ENCODE results near the gene TBC1D12.

Gene TBC1D12

DNA sequence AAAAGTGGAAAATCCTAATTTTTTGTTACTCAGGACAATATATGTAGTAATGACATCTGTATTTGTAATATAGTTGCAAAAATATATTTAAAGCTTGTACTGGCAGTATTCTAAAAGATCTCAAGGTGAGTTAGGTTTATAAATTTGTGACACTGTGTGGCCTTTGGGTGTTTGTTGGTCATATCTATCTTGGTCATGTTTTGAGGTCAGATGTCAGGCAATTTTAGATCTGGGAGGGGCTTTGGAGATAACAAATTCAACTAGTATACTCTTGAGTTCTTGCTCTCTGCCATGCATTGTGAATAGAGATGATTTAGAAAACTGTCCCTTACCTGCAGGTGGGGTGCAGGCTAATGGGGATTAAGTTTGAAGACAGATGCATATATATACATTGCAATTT is 3.1 kb downstream of the TBC1D12 start:
- no peak for TF ChIP-seq TAF1 (IDR thresholded peaks at IDR 0.05; ENCODE audit: borderline replicate concordance, insufficient read depth, low read length)
- TF ChIP-seq POLR2AphosphoS5 (IDR thresholded peaks at IDR 0.05; ENCODE audit: low read depth, low read length), result no peak
- TF ChIP-seq, protein P1, sequence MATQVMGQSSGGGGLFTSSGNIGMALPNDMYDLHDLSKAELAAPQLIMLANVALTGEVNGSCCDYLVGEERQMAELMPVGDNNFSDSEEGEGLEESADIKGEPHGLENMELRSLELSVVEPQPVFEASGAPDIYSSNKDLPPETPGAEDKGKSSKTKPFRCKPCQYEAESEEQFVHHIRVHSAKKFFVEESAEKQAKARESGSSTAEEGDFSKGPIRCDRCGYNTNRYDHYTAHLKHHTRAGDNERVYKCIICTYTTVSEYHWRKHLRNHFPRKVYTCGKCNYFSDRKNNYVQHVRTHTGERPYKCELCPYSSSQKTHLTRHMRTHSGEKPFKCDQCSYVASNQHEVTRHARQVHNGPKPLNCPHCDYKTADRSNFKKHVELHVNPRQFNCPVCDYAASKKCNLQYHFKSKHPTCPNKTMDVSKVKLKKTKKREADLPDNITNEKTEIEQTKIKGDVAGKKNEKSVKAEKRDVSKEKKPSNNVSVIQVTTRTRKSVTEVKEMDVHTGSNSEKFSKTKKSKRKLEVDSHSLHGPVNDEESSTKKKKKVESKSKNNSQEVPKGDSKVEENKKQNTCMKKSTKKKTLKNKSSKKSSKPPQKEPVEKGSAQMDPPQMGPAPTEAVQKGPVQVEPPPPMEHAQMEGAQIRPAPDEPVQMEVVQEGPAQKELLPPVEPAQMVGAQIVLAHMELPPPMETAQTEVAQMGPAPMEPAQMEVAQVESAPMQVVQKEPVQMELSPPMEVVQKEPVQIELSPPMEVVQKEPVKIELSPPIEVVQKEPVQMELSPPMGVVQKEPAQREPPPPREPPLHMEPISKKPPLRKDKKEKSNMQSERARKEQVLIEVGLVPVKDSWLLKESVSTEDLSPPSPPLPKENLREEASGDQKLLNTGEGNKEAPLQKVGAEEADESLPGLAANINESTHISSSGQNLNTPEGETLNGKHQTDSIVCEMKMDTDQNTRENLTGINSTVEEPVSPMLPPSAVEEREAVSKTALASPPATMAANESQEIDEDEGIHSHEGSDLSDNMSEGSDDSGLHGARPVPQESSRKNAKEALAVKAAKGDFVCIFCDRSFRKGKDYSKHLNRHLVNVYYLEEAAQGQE (IDR thresholded peaks at IDR 0.05; ENCODE audit: insufficient read depth in 1 of 2, low read depth in 2 of 2, low read length in 2 of 2), result no peak
- no peak for TF ChIP-seq FOXP2 (optimal IDR thresholded peaks at IDR 0.05; ENCODE audit: borderline replicate concordance, extremely low read depth, extremely low read length, insufficient read depth)
- TF ChIP-seq SIN3A (IDR thresholded peaks at IDR 0.05; ENCODE audit: borderline replicate concordance, insufficient read depth, low read length), result no peak

DNA sequence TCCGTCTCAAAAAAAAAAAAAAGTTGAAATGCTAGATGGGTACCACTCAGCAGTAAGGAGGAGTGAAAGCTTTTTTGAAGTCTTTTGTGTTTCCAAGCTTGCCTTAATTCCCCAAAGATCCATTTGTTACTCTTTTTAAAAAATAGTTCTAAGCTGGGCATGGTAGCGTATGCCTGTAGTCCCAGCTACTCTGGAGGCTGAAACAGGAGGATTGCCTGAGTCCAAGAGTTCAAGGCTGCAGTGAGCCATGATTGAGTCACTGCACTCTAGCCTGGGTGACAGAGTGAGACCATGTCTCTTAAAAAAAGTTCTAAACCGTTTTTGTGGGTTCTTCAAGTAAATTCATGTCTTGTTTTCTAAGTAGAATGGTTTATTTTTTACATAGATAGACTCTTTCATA is 5.3 kb downstream of the TBC1D12 start:
- TF ChIP-seq FOXP2 (optimal IDR thresholded peaks at IDR 0.05; ENCODE audit: borderline replicate concordance, extremely low read depth, extremely low read length, insufficient read depth) (no peak), POLR2AphosphoS5 (IDR thresholded peaks at IDR 0.05; ENCODE audit: low read depth, low read length) (no peak)

DNA sequence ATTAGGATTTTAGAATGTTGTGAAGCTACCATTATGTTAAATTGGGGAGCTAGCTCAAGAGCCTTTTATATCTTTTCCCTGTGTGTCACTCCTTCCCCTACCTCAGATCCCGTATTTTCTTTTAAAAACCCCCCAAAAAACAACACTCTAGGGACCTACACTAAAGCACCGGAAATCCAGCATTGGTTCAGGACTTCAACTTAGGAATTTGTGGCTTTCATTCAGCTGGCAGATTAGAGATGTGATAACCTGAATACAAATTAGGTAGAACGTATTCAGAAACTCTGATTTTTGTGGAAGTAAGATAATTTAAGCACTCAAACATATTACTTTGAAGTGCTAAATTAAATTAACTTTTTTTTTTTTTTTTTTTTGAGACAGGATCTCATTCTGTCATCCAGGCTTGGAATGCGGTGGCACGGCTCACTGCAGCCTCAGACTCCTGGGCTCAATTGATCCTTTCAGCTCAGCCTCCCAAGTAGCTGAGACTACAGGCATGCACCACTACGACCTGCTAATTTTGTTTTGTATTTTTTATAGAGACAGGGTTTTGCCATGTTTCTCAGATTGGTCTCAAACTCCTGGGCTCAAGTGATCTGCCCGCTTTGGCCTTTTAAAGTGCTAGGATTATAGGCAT is 6.8 kb downstream of the TBC1D12 start:
- TF ChIP-seq FOXP2 (optimal IDR thresholded peaks at IDR 0.05; ENCODE audit: borderline replicate concordance, extremely low read depth, extremely low read length, insufficient read depth) (no peak), TAF1 (IDR thresholded peaks at IDR 0.05; ENCODE audit: borderline replicate concordance, insufficient read depth, low read length) (no peak), SIN3A (IDR thresholded peaks at IDR 0.05; ENCODE audit: borderline replicate concordance, insufficient read depth, low read length) (no peak), POLR2AphosphoS5 (IDR thresholded peaks at IDR 0.05; ENCODE audit: low read depth, low read length) (no peak)
- TF ChIP-seq, protein P1 (IDR thresholded peaks at IDR 0.05; ENCODE audit: insufficient read depth in 1 of 2, low read depth in 2 of 2, low read length in 2 of 2), result no peak

DNA sequence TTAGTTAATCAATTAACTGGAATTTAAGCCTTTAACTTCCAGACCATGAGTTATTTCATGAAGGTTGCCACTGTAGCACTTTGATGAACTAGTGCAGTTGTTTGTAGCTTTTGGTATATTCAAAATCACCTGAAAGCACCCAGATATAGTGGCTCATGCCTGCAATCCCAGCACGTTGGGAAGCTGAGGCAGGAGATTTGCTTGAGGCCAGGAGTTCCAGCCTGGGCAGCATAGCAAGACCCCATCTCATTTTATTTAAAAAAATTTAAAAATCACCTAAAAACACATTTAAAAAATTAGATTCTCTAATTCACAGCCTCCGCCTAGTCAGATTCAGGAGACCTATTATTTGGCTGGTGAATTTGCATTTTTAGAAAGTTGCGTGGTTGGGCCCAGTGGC is 9.0 kb downstream of the TBC1D12 start:
- TF ChIP-seq POLR2AphosphoS5 (IDR thresholded peaks at IDR 0.05; ENCODE audit: low read depth, low read length) (no peak), TAF1 (IDR thresholded peaks at IDR 0.05; ENCODE audit: borderline replicate concordance, insufficient read depth, low read length) (no peak), FOXP2 (optimal IDR thresholded peaks at IDR 0.05; ENCODE audit: borderline replicate concordance, extremely low read depth, extremely low read length, insufficient read depth) (no peak), SIN3A (IDR thresholded peaks at IDR 0.05; ENCODE audit: borderline replicate concordance, insufficient read depth, low read length) (no peak)
- TF ChIP-seq, protein P1 (IDR thresholded peaks at IDR 0.05; ENCODE audit: insufficient read depth in 1 of 2, low read depth in 2 of 2, low read length in 2 of 2), result no peak

DNA sequence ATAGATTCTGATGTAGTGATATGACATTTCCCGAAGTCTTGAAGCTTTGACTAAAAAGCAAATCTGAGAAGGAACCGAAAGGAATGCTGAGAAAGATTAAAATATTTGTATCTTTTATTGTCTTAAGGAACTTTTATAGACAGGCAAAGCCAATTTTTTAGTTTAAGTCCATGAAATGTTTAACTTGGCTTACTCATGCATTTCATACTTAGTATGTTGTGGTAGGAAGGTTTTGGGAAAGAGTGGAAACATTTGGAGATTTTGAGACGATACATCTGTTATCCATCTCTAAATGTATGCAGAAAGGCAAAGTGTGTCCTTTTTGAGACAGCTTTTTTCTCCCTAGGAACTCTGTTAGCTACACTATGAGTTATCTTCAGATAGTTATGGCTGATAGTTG is 10.1 kb downstream of the TBC1D12 start:
- TF ChIP-seq FOXP2 (optimal IDR thresholded peaks at IDR 0.05; ENCODE audit: borderline replicate concordance, extremely low read depth, extremely low read length, insufficient read depth) (no peak), POLR2AphosphoS5 (IDR thresholded peaks at IDR 0.05; ENCODE audit: low read depth, low read length) (no peak), TAF1 (IDR thresholded peaks at IDR 0.05; ENCODE audit: borderline replicate concordance, insufficient read depth, low read length) (no peak), SIN3A (IDR thresholded peaks at IDR 0.05; ENCODE audit: borderline replicate concordance, insufficient read depth, low read length) (no peak)
- TF ChIP-seq, protein P1 (IDR thresholded peaks at IDR 0.05; ENCODE audit: insufficient read depth in 1 of 2, low read depth in 2 of 2, low read length in 2 of 2), result no peak

Measured in PFSK-1 (cell line).